ENCODE measurements around the gene KCNAB1. TPM values are rescaled to one million over a fixed set of nuclear protein-coding genes. Genes with fewer than 3 reads are reported as not detected.
"Not testable (repeated sequence)": the region's sequence is repeated elsewhere in the genome, so short reads cannot be mapped to it uniquely, and the experiment has no call there.

Gene KCNAB1
- total RNA-seq, 1 experiment from 2014 or later, result not detected

GRCh38 chr3:156137397-156137796 lies 17.0 kb downstream of the KCNAB1 start:
- DNase-seq (ENCODE audit: low spot score), result not testable (repeated sequence)

GRCh38 chr3:156140001-156140595 lies 19.7 kb downstream of the KCNAB1 start:
- no peak for DNase-seq (ENCODE audit: low spot score)

- no peak for DNase-seq (ENCODE audit: low spot score)
Observed at GRCh38 chr3:156142702-156143101, 22.3 kb downstream of the KCNAB1 start.

- no peak for DNase-seq (ENCODE audit: low spot score)
Observed at GRCh38 chr3:156143136-156143535, 22.8 kb downstream of the KCNAB1 start.

- DNase-seq (ENCODE audit: low spot score), result no peak
Observed at GRCh38 chr3:156144060-156144459, 23.7 kb downstream of the KCNAB1 start.

GRCh38 chr3:156145866-156146265 lies 25.5 kb downstream of the KCNAB1 start:
- DNase-seq (ENCODE audit: low spot score), result no peak

- DNase-seq (ENCODE audit: low spot score), result no peak
Observed at GRCh38 chr3:156148345-156148945, 28.1 kb downstream of the KCNAB1 start.

GRCh38 chr3:156148946-156149381 lies 28.6 kb downstream of the KCNAB1 start:
- no peak for DNase-seq (ENCODE audit: low spot score)

- DNase-seq (ENCODE audit: low spot score), result no peak
Observed at GRCh38 chr3:156149876-156150275, 29.5 kb downstream of the KCNAB1 start.

- DNase-seq (ENCODE audit: low spot score), result peak; percentile 67
Observed at GRCh38 chr3:156150434-156151066, 30.2 kb downstream of the KCNAB1 start.

GRCh38 chr3:156151824-156152428 lies 31.5 kb downstream of the KCNAB1 start:
- peak; percentile 82 for DNase-seq (ENCODE audit: low spot score)

- DNase-seq (ENCODE audit: low spot score), result no peak
Observed at GRCh38 chr3:156158656-156159295, 38.4 kb downstream of the KCNAB1 start.

GRCh38 chr3:156160647-156161046 lies 40.3 kb downstream of the KCNAB1 start:
- DNase-seq (ENCODE audit: low spot score), result no peak

GRCh38 chr3:156161172-156161571 lies 40.8 kb downstream of the KCNAB1 start:
- no peak for DNase-seq (ENCODE audit: low spot score)

- DNase-seq (ENCODE audit: low spot score), result no peak
Observed at GRCh38 chr3:156163848-156164247, 43.5 kb downstream of the KCNAB1 start.

GRCh38 chr3:156166808-156167207 lies 46.4 kb downstream of the KCNAB1 start:
- no peak for DNase-seq (ENCODE audit: low spot score)

GRCh38 chr3:156170571-156170970 lies 50.2 kb downstream of the KCNAB1 start:
- no peak for DNase-seq (ENCODE audit: low spot score)

- DNase-seq (ENCODE audit: low spot score), result peak; percentile 20
Observed at GRCh38 chr3:156171281-156172267, 51.2 kb downstream of the KCNAB1 start.

GRCh38 chr3:156172536-156172935 lies 52.2 kb downstream of the KCNAB1 start:
- no peak for DNase-seq (ENCODE audit: low spot score)

- DNase-seq (ENCODE audit: low spot score), result peak; percentile 67
Observed at GRCh38 chr3:156174229-156174847, 54.0 kb downstream of the KCNAB1 start.
